Measurements from ENCODE around the gene IRF2BP2.
A peak's percentile ranks its signal among the peaks of the same experiment; 100 is the strongest.

Gene IRF2BP2

DNA sequence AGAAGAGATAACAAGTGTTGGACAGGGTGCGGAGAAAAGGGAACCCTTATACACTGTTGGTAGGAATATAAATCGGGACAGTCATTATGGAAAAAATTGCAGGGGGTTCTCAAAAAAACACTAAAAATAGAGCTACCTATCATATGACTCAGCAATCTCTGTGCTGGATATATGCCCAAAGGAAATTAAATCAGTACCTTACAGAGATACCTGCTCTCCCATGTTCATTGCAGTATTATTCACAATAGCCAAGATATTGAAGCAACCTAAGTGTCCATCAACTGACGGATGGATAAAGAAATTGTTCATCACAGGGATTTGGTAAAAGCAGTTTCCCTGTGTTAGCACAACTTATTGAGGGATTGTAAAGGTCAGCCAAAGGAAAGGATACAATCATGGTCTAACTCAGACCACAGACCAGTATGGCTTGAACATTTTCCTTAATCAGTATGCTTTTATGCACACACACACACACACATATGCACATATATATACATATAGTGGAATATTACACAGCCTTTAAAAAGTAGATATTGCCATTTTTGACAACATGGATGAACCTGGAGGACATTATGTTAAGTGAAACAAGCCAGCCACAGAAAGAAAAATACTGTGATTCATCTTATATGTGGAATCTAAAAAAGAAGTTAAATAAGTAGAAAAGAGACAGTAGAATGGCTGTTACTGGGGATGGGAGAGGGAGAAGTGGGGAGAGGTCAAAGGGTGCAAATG lies 44.2 kb upstream of the IRF2BP2 start:
- no peaks in the 10 kb centered on the region for H3K9me3 ChIP-seq (ENCODE audit: control extremely low read depth in 1 of 5, control insufficient read depth in 4 of 5, insufficient read depth in 2 of 5, low read depth in 1 of 5, low read length in 4 of 5)
- CTCF ChIA-PET: no interaction called here
- no peaks in the 10 kb centered on the region for H3K36me3 ChIP-seq (ENCODE audit: control insufficient read depth in 4 of 4, insufficient read depth in 4 of 4, low read length in 3 of 4)
- WGBS (ENCODE audit: insufficient coverage): 100% methylated on average over 1 of the region's 3 CpGs
- no peak overlapping the region for H3K4me3 ChIP-seq (ENCODE audit: control insufficient read depth in 1 of 7, extremely low read depth in 1 of 7, insufficient read depth in 4 of 7, low read depth in 2 of 7, low read length in 6 of 7)
- POLR2A ChIA-PET: no interaction called here
- no peak for DNase-seq
- no peaks in the 10 kb centered on the region for H3K27me3 ChIP-seq (replicated peaks in 2 of 5; ENCODE audit: control insufficient read depth in 4 of 5, insufficient read depth in 5 of 5, low read length in 4 of 5)
- H3K27ac ChIP-seq (ENCODE audit: insufficient read depth in 1 of 2, low read depth in 1 of 2, low read length in 2 of 2, poor library complexity in 1 of 2, severe bottlenecking in 2 of 2): no peak overlapping the region
- peaks cover 0 to 19% (median 13%) of the 10 kb centered on the region in 4 experiments for H3K4me1 ChIP-seq (ENCODE audit: control extremely low read depth in 1 of 4, control insufficient read depth in 4 of 4, insufficient read depth in 4 of 4, low read length in 3 of 4)

DNA sequence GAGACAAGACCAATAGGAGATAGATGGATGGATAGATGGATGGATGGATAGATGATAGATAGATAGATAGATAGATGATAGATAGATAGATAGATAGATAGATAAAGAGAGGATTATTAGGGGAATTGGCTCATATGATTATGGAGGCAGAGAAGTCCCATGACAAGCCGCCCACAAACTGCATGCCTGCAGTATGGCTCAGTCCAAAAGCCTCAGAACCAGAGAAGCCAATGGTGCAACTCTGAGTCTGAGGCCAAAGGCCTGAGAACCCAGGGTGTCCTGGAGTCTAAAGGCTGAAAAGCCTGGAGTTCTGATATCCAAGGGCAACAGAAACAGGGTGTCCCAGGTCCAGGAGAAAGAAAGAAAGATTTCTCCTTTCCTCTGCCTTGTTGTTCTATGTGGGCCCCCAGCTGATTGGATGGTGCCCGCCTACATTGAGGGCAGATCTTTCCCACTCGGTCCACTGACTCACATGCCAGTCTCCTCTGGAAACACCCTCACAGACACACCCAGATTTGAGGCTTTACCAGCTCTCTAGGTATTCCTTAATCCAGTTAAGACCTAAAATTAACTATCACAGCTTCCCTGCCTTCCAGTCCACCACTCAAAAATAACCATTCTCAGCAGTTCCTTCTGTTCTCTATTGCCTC lies 39.6 kb upstream of the IRF2BP2 start:
- Histone ChIP-seq H3K9me3 (ENCODE audit: control extremely low read depth in 1 of 5, control insufficient read depth in 4 of 5, insufficient read depth in 2 of 5, low read depth in 1 of 5, low read length in 4 of 5) (peaks cover 0 to 3% (median 0%) of the 10 kb centered on the region in 5 experiments), H3K27me3 (replicated peaks in 2 of 5; ENCODE audit: control insufficient read depth in 4 of 5, insufficient read depth in 5 of 5, low read length in 4 of 5) (no peaks in the 10 kb centered on the region), H3K27ac (ENCODE audit: insufficient read depth in 1 of 2, low read depth in 1 of 2, low read length in 2 of 2, poor library complexity in 1 of 2, severe bottlenecking in 2 of 2) (no peak overlapping the region), H3K36me3 (ENCODE audit: control insufficient read depth in 4 of 4, insufficient read depth in 4 of 4, low read length in 3 of 4) (no peaks in the 10 kb centered on the region), H3K4me3 (ENCODE audit: control insufficient read depth in 1 of 7, extremely low read depth in 1 of 7, insufficient read depth in 4 of 7, low read depth in 2 of 7, low read length in 6 of 7) (no peak overlapping the region), H3K4me1 (ENCODE audit: control extremely low read depth in 1 of 4, control insufficient read depth in 4 of 4, insufficient read depth in 4 of 4, low read length in 3 of 4) (peaks cover 0 to 12% (median 9%) of the 10 kb centered on the region in 4 experiments)
- DNase-seq: no peak
- 96% methylated on average over 3 of the region's 3 CpGs for WGBS (ENCODE audit: insufficient coverage)
- ChIA-PET CTCF (no interaction called here), POLR2A (interaction anchor here (0.6 kb wide), 1 partner anchor 65 kb away, joined by 3 read pairs; no protein-coding TSS in a partner anchor)

DNA sequence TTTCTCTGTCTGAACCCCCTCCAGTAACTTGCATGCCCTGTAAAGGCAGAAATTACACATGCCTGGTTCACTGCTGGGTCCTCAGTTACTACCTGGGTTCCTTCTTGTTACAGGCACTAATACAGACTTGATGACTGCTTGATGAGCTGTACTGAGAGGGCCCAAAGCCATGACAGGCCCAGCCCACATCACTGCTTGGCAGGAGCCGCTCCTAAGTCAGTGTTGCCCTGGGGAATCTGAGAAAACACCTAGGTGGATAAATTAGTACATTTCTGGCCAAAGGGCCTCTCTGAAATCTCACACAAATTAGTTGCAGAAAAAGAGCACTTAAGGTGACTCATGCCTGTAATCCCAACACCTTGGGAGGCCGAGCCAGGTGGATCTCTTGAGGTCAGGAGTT lies 37.8 kb upstream of the IRF2BP2 start:
- H3K27me3 ChIP-seq (replicated peaks in 2 of 5; ENCODE audit: control insufficient read depth in 4 of 5, insufficient read depth in 5 of 5, low read length in 4 of 5): no peaks in the 10 kb centered on the region
- H3K4me3 ChIP-seq (ENCODE audit: control insufficient read depth in 1 of 7, extremely low read depth in 1 of 7, insufficient read depth in 4 of 7, low read depth in 2 of 7, low read length in 6 of 7): no peak overlapping the region
- peaks cover 0 to 14% (median 9%) of the 10 kb centered on the region in 4 experiments for H3K4me1 ChIP-seq (ENCODE audit: control extremely low read depth in 1 of 4, control insufficient read depth in 4 of 4, insufficient read depth in 4 of 4, low read length in 3 of 4)
- POLR2A ChIA-PET: no interaction called here
- CTCF ChIA-PET: no interaction called here
- H3K27ac ChIP-seq (ENCODE audit: insufficient read depth in 1 of 2, low read depth in 1 of 2, low read length in 2 of 2, poor library complexity in 1 of 2, severe bottlenecking in 2 of 2): no peak overlapping the region
- no peak for DNase-seq
- H3K9me3 ChIP-seq (ENCODE audit: control extremely low read depth in 1 of 5, control insufficient read depth in 4 of 5, insufficient read depth in 2 of 5, low read depth in 1 of 5, low read length in 4 of 5): peaks cover 0 to 3% (median 0%) of the 10 kb centered on the region in 5 experiments
- 92% methylated on average over 2 of the region's 2 CpGs for WGBS (ENCODE audit: insufficient coverage)
- H3K36me3 ChIP-seq (ENCODE audit: control insufficient read depth in 4 of 4, insufficient read depth in 4 of 4, low read length in 3 of 4): no peaks in the 10 kb centered on the region

DNA sequence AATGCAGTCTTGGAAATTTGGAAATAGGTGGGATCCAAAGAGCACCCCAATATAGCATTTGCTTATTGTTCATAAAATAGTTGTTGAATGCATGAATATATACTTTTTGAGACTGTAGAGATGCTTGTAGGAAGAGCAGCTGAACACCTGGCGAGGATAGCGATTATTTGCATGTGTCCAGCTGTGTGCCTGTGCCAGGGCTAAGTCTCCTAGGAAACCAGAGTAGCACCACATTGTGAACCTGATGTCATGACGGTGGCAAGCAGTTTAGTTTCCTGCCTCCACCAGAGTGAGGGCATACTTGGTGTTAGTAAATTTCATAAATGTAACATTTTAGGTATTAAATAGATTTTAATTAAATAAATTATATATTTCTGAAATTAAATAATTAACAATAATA lies 37.3 kb upstream of the IRF2BP2 start:
- Histone ChIP-seq H3K27me3 (replicated peaks in 2 of 5; ENCODE audit: control insufficient read depth in 4 of 5, insufficient read depth in 5 of 5, low read length in 4 of 5) (no peaks in the 10 kb centered on the region), H3K9me3 (ENCODE audit: control extremely low read depth in 1 of 5, control insufficient read depth in 4 of 5, insufficient read depth in 2 of 5, low read depth in 1 of 5, low read length in 4 of 5) (peaks cover 0 to 3% (median 0%) of the 10 kb centered on the region in 5 experiments), H3K36me3 (ENCODE audit: control insufficient read depth in 4 of 4, insufficient read depth in 4 of 4, low read length in 3 of 4) (no peaks in the 10 kb centered on the region), H3K27ac (ENCODE audit: insufficient read depth in 1 of 2, low read depth in 1 of 2, low read length in 2 of 2, poor library complexity in 1 of 2, severe bottlenecking in 2 of 2) (no peak overlapping the region), H3K4me3 (ENCODE audit: control insufficient read depth in 1 of 7, extremely low read depth in 1 of 7, insufficient read depth in 4 of 7, low read depth in 2 of 7, low read length in 6 of 7) (no peak overlapping the region), H3K4me1 (ENCODE audit: control extremely low read depth in 1 of 4, control insufficient read depth in 4 of 4, insufficient read depth in 4 of 4, low read length in 3 of 4) (peaks cover 0 to 14% (median 9%) of the 10 kb centered on the region in 4 experiments)
- ChIA-PET POLR2A (no interaction called here), CTCF (interaction anchor here (1.3 to 1.5 kb wide), 2 partner anchors 10 to 76 kb away, joined by 5 read pairs; no protein-coding TSS in a partner anchor)
- DNase-seq: no peak
- WGBS (ENCODE audit: insufficient coverage): 86% methylated on average over 2 of the region's 3 CpGs

DNA sequence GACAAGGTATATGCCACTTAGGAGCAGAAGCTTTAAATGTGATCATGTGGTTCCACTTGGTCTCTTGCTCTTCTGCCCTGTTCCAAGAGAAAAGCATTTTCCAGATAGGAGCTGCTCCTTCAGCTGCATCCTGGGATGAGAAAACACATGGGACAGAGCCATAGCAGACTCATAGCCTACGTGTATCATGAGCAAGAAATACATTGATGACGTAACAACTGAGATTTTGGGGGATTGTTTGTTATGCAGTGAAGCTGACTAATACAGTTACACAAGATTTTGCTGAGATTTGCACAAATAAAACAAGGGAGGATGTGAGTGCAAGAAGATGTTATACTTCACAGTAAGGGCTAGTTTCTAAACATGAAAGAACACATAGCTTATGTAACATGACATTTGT lies 36.0 kb upstream of the IRF2BP2 start:
- Histone ChIP-seq H3K4me3 (ENCODE audit: control insufficient read depth in 1 of 7, extremely low read depth in 1 of 7, insufficient read depth in 4 of 7, low read depth in 2 of 7, low read length in 6 of 7) (no peak overlapping the region), H3K27me3 (replicated peaks in 2 of 5; ENCODE audit: control insufficient read depth in 4 of 5, insufficient read depth in 5 of 5, low read length in 4 of 5) (no peaks in the 10 kb centered on the region), H3K27ac (ENCODE audit: insufficient read depth in 1 of 2, low read depth in 1 of 2, low read length in 2 of 2, poor library complexity in 1 of 2, severe bottlenecking in 2 of 2) (no peak overlapping the region), H3K36me3 (ENCODE audit: control insufficient read depth in 4 of 4, insufficient read depth in 4 of 4, low read length in 3 of 4) (no peaks in the 10 kb centered on the region), H3K4me1 (ENCODE audit: control extremely low read depth in 1 of 4, control insufficient read depth in 4 of 4, insufficient read depth in 4 of 4, low read length in 3 of 4) (peaks cover 0 to 14% (median 9%) of the 10 kb centered on the region in 4 experiments), H3K9me3 (ENCODE audit: control extremely low read depth in 1 of 5, control insufficient read depth in 4 of 5, insufficient read depth in 2 of 5, low read depth in 1 of 5, low read length in 4 of 5) (peaks cover 0 to 3% (median 0%) of the 10 kb centered on the region in 5 experiments)
- WGBS (ENCODE audit: insufficient coverage): 100% methylated on average over 2 of the region's 2 CpGs
- no peak for DNase-seq
- ChIA-PET CTCF (interaction anchor here (0.8 to 1.5 kb wide), 5 partner anchors 12 to 78 kb away, joined by 3 to 5 read pairs (median 3); no protein-coding TSS in a partner anchor), POLR2A (no interaction called here)

DNA sequence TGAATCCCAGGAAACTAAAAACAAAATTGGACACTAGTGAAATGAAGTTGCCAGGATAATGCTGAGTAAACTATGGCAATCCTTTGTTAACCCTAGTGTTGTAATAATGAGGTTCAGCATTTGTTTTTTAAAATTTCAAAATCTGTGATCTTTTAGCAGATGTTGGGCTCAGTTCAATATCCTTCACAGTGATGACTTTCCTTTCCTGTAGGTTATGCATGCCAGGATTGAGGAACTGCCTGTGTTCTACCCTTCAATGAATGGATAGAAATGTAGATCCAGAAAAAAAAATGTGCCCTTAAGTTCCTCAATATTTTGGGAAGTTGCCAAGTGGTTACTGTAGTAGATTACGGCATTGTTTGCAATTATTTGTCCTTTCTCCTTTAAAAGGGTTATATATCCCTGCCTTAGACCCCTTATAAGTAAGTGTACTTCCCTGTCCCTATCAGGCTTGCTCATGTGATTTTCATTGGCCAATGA lies 35.5 kb upstream of the IRF2BP2 start:
- no peak overlapping the region for H3K27ac ChIP-seq (ENCODE audit: insufficient read depth in 1 of 2, low read depth in 1 of 2, low read length in 2 of 2, poor library complexity in 1 of 2, severe bottlenecking in 2 of 2)
- peaks cover 0 to 14% (median 9%) of the 10 kb centered on the region in 4 experiments for H3K4me1 ChIP-seq (ENCODE audit: control extremely low read depth in 1 of 4, control insufficient read depth in 4 of 4, insufficient read depth in 4 of 4, low read length in 3 of 4)
- POLR2A ChIA-PET: no interaction called here
- H3K9me3 ChIP-seq (ENCODE audit: control extremely low read depth in 1 of 5, control insufficient read depth in 4 of 5, insufficient read depth in 2 of 5, low read depth in 1 of 5, low read length in 4 of 5): peaks cover 0 to 3% (median 0%) of the 10 kb centered on the region in 5 experiments
- CTCF ChIA-PET: interaction anchor here (1.0 to 1.9 kb wide), 4 partner anchors 12 to 34 kb away, joined by 3 to 8 read pairs (median 4); no protein-coding TSS in a partner anchor
- H3K4me3 ChIP-seq (ENCODE audit: control insufficient read depth in 1 of 7, extremely low read depth in 1 of 7, insufficient read depth in 4 of 7, low read depth in 2 of 7, low read length in 6 of 7): peak overlapping the region in 1 of 7 experiments; percentile 10
- DNase-seq: peak; percentile 52 to 85 (median 83)
- H3K36me3 ChIP-seq (ENCODE audit: control insufficient read depth in 4 of 4, insufficient read depth in 4 of 4, low read length in 3 of 4): no peaks in the 10 kb centered on the region
- H3K27me3 ChIP-seq (replicated peaks in 2 of 5; ENCODE audit: control insufficient read depth in 4 of 5, insufficient read depth in 5 of 5, low read length in 4 of 5): no peaks in the 10 kb centered on the region
- WGBS (ENCODE audit: insufficient coverage): 14% methylated on average over 1 of the region's 1 CpG

DNA sequence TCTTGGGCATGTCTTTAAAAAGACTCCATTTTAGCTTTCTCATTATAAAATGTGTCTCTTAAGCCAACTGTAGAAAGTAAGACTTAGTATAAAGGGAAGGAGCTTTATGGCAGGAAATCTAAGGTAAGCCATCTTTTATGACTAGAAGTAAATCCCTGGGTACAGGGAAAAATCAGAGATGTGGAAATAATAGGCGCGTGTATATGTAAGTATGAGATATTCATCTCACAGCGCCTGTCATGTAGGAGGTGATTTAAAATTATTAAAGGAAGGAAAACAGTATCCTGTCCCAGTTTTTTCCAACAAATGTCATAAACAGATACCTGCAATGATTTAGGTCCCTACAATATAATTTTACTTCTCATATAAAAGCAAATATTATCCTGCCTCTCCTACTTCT lies 35.0 kb upstream of the IRF2BP2 start:
- H3K4me1 ChIP-seq (ENCODE audit: control extremely low read depth in 1 of 4, control insufficient read depth in 4 of 4, insufficient read depth in 4 of 4, low read length in 3 of 4): peaks cover 0 to 14% (median 9%) of the 10 kb centered on the region in 4 experiments
- WGBS (ENCODE audit: insufficient coverage): no CpG with 5 or more reads among the region's 3 CpGs
- no peak overlapping the region for H3K27ac ChIP-seq (ENCODE audit: insufficient read depth in 1 of 2, low read depth in 1 of 2, low read length in 2 of 2, poor library complexity in 1 of 2, severe bottlenecking in 2 of 2)
- H3K4me3 ChIP-seq (ENCODE audit: control insufficient read depth in 1 of 7, extremely low read depth in 1 of 7, insufficient read depth in 4 of 7, low read depth in 2 of 7, low read length in 6 of 7): no peak overlapping the region
- DNase-seq: no peak
- H3K36me3 ChIP-seq (ENCODE audit: control insufficient read depth in 4 of 4, insufficient read depth in 4 of 4, low read length in 3 of 4): no peaks in the 10 kb centered on the region
- CTCF ChIA-PET: interaction anchor here (1.0 to 1.9 kb wide), 3 partner anchors 12 to 15 kb away, joined by 4 to 8 read pairs (median 4); no protein-coding TSS in a partner anchor
- peaks cover 0 to 3% (median 0%) of the 10 kb centered on the region in 5 experiments for H3K9me3 ChIP-seq (ENCODE audit: control extremely low read depth in 1 of 5, control insufficient read depth in 4 of 5, insufficient read depth in 2 of 5, low read depth in 1 of 5, low read length in 4 of 5)
- POLR2A ChIA-PET: no interaction called here
- no peaks in the 10 kb centered on the region for H3K27me3 ChIP-seq (replicated peaks in 2 of 5; ENCODE audit: control insufficient read depth in 4 of 5, insufficient read depth in 5 of 5, low read length in 4 of 5)

Measured in common myeloid progenitor, CD34-positive (primary cell).